ENCODE measurements around the gene NDUFB3. TPM values are rescaled to one million over a fixed set of nuclear protein-coding genes. Genes with fewer than 3 reads are reported as not detected.
A peak's percentile ranks its signal among the peaks of the same experiment; 100 is the strongest.

Gene NDUFB3
- polyA plus RNA-seq, 2 of the 4 experiments (the other 2 are of a cell fraction), result 162 to 220 TPM

- no peak overlapping the region for H3K27ac ChIP-seq
Observed at GRCh38 chr2:201057087-201057521, 14.7 kb upstream of the NDUFB3 start.

DNA sequence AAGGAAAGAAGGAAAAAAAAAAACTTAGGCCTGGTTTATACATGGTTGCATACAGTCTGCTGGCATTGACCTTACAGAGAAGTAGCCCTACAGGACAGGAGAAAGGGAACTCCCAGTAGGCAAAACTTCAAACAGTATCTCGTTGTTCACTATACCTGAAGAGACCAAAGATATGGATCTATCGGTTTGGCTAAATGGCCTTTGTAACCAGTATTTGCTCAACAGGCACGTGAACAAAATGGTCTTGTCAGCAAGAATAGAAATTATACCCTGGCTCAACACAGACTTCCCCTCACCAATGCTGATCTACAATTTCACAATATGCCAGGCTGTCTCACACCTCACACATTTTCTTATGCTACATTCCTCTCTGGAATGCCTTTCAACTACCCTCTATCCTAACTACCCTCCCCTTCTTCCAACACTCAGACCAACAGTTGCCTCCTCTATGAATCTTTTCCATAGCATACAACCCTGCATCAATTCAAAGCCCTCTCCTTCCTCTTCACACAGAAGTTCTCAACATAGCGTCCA lies 14.0 kb upstream of the NDUFB3 start:
- FAIRE-seq (no peak), ATAC-seq (no peak), DNase-seq (ENCODE audit: low read depth in 1 of 2, low spot score in 1 of 2) (no peak)
- ChIA-PET CTCF (interaction anchor here (0.8 to 1.7 kb wide), 3 partner anchors 9 to 152 kb away, joined by 3 to 7 read pairs (median 5); no protein-coding TSS in a partner anchor), POLR2A (no interaction called here)
- H3K4me3 ChIP-seq, result no peak overlapping the region
- no peak for TF ChIP-seq CEBPB (IDR thresholded peaks at IDR 0.05)
- TF ChIP-seq MAFK (IDR thresholded peaks at IDR 0.05; ENCODE audit: partially characterized antibody), result peak; percentile 57
- H3K4me1 ChIP-seq, result no peaks in the 10 kb centered on the region
- 87% methylated on average over 4 of the region's 4 CpGs for WGBS (ENCODE audit: missing lambda C conversion rate)
- no peak overlapping the region for H3K4me2 ChIP-seq
- no peaks in the 10 kb centered on the region for H3K9me3 ChIP-seq
- no peak overlapping the region for H3K27ac ChIP-seq

More at GRCh38 chr2:201057087-201057521, 14.7 kb upstream of the NDUFB3 start:
- ChIA-PET POLR2A (no interaction called here), CTCF (interaction anchor here (0.7 to 1.7 kb wide), 5 partner anchors 10 to 152 kb away, joined by 3 to 7 read pairs (median 4); no protein-coding TSS in a partner anchor)
- ATAC-seq (no peak), DNase-seq (ENCODE audit: low read depth in 1 of 2, low spot score in 1 of 2) (no peak), FAIRE-seq (no peak)
- Histone ChIP-seq H3K4me1 (no peaks in the 10 kb centered on the region), H3K4me2 (no peak overlapping the region), H3K4me3 (no peak overlapping the region), H3K9me3 (no peaks in the 10 kb centered on the region)
- 93% methylated on average over 2 of the region's 2 CpGs for WGBS (ENCODE audit: missing lambda C conversion rate)
- no peak for TF ChIP-seq PHF8 (IDR thresholded peaks at IDR 0.05; ENCODE audit: borderline replicate concordance, low read depth)
- no peak for TF ChIP-seq REST (IDR thresholded peaks at IDR 0.05)
- no peak for TF ChIP-seq NR3C1 (IDR thresholded peaks at IDR 0.05)
- TF ChIP-seq HOXB13 (CRISPR knock-in tag; IDR thresholded peaks at IDR 0.05; ENCODE audit: low read depth), result no peak
- TF ChIP-seq CBX2 (IDR thresholded peaks at IDR 0.05; ENCODE audit: borderline replicate concordance, low read depth), result no peak
- TF ChIP-seq, protein P1, sequence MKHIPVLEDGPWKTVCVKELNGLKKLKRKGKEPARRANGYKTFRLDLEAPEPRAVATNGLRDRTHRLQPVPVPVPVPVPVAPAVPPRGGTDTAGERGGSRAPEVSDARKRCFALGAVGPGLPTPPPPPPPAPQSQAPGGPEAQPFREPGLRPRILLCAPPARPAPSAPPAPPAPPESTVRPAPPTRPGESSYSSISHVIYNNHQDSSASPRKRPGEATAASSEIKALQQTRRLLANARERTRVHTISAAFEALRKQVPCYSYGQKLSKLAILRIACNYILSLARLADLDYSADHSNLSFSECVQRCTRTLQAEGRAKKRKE (CRISPR knock-in tag; IDR thresholded peaks at IDR 0.05; ENCODE audit: low read depth), result no peak
- TF ChIP-seq MYC (IDR thresholded peaks at IDR 0.05; ENCODE audit: borderline replicate concordance, low read length), result no peak
- TF ChIP-seq RFX5 (IDR thresholded peaks at IDR 0.05), result no peak
- TF ChIP-seq PBX3 (IDR thresholded peaks at IDR 0.05), result no peak

GRCh38 chr2:201058914-201059313 lies 12.9 kb upstream of the NDUFB3 start:
- ATAC-seq (peak in 1 of 2 experiments; percentile 33; a peak in 1 of 6 replicates), DNase-seq (ENCODE audit: low read depth in 1 of 2, low spot score in 1 of 2) (no peak), FAIRE-seq (no peak)
- no peak overlapping the region for H3K4me3 ChIP-seq
- ChIA-PET CTCF (interaction anchor here (1.3 kb wide), 1 partner anchor 10 kb away, joined by 5 read pairs; no protein-coding TSS in a partner anchor), POLR2A (no interaction called here)
- WGBS (ENCODE audit: missing lambda C conversion rate), result 72% methylated on average over 1 of the region's 1 CpG
- H3K4me2 ChIP-seq, result no peak overlapping the region
- H3K27ac ChIP-seq, result no peak overlapping the region
- TF ChIP-seq BHLHE40 (IDR thresholded peaks at IDR 0.05; ENCODE audit: low read depth, low read length) (no peak), GATA3 (IDR thresholded peaks at IDR 0.05; ENCODE audit: borderline replicate concordance) (no peak), ESRRA (IDR thresholded peaks at IDR 0.05; ENCODE audit: borderline replicate concordance, low read length) (no peak), NFE2L2 (conservative IDR thresholded peaks at IDR 0.05; ENCODE audit: low read length) (no peak), PBX3 (IDR thresholded peaks at IDR 0.05) (no peak), POLR2AphosphoS2 (conservative IDR thresholded peaks at IDR 0.05; ENCODE audit: low read length) (no peak), RFX5 (IDR thresholded peaks at IDR 0.05) (no peak), JUN (IDR thresholded peaks at IDR 0.05) (no peak), NPAS2 (CRISPR knock-in tag; IDR thresholded peaks at IDR 0.05; ENCODE audit: borderline replicate concordance) (no peak), HOXA7 (CRISPR knock-in tag; IDR thresholded peaks at IDR 0.05) (no peak)
- TF ChIP-seq, protein P2, sequence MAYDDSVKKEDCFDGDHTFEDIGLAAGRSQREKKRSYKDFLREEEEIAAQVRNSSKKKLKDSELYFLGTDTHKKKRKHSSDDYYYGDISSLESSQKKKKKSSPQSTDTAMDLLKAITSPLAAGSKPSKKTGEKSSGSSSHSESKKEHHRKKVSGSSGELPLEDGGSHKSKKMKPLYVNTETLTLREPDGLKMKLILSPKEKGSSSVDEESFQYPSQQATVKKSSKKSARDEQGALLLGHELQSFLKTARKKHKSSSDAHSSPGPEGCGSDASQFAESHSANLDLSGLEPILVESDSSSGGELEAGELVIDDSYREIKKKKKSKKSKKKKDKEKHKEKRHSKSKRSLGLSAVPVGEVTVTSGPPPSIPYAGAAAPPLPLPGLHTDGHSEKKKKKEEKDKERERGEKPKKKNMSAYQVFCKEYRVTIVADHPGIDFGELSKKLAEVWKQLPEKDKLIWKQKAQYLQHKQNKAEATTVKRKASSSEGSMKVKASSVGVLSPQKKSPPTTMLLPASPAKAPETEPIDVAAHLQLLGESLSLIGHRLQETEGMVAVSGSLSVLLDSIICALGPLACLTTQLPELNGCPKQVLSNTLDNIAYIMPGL (CRISPR knock-in tag; IDR thresholded peaks at IDR 0.05; ENCODE audit: borderline replicate concordance), result no peak
- TF ChIP-seq, protein P3, sequence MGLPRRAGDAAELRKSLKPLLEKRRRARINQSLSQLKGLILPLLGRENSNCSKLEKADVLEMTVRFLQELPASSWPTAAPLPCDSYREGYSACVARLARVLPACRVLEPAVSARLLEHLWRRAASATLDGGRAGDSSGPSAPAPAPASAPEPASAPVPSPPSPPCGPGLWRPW (IDR thresholded peaks at IDR 0.05), result no peak
- no peaks in the 10 kb centered on the region for H3K4me1 ChIP-seq
- no peaks in the 10 kb centered on the region for H3K9me3 ChIP-seq
